BLaER1 (cell line): Measurements from ENCODE around the gene SGK2.
A peak's percentile ranks its signal among the peaks of the same experiment; 100 is the strongest.

Experiments
- H3K27ac ChIP-seq: shearing (Covaris generic); formaldehyde crosslinking; 2 replicates; pipeline ENCODE4 v1.8.1; 2022
- H3K27me3 ChIP-seq: shearing (Covaris generic); formaldehyde crosslinking; 2 replicates; pipeline ENCODE4 v1.8.1; 2022
- H3K36me3 ChIP-seq: shearing (Covaris generic); formaldehyde crosslinking; 2 replicates; pipeline ENCODE4 v1.8.1; 2022
- H3K4me1 ChIP-seq: shearing (Covaris generic); formaldehyde crosslinking; 2 replicates; pipeline ENCODE4 v1.8.1; 2022
- H3K4me2 ChIP-seq: shearing (Covaris generic); formaldehyde crosslinking; 2 replicates; pipeline ENCODE4 v1.8.1; 2022
- H3K4me3 ChIP-seq: shearing (Covaris generic); formaldehyde crosslinking; 2 replicates; pipeline ENCODE4 v1.8.1; 2022
- H3K9ac ChIP-seq: shearing (Covaris generic); formaldehyde crosslinking; 2 replicates; pipeline ENCODE4 v1.8.1; 2022
- H3K9me3 ChIP-seq: shearing (Covaris generic); formaldehyde crosslinking; 2 replicates; pipeline ENCODE4 v1.8.1; 2022
- H4K20me1 ChIP-seq: shearing (Covaris generic); formaldehyde crosslinking; 2 replicates; pipeline ENCODE4 v1.8.1; 2022
- Cebpa-rat ChIP-seq: shearing (Covaris generic); IDR thresholded peaks from 2 replicates; pipeline ENCODE4 v1.8.1; 2022

The SGK2 gene

GRCh38 chr20:43570496-43570895 lies 11.7 kb downstream of the SGK2 start:
- no peak overlapping the region for H3K27ac ChIP-seq
- H3K9me3 ChIP-seq, result no peaks in the 10 kb centered on the region
- no peak overlapping the region for H3K4me3 ChIP-seq
- no peaks in the 10 kb centered on the region for H3K4me1 ChIP-seq
- no peak overlapping the region for H3K4me2 ChIP-seq
- no peak overlapping the region for H3K9ac ChIP-seq
- H3K36me3 ChIP-seq, result no peaks in the 10 kb centered on the region
- H3K27me3 ChIP-seq, result no peaks in the 10 kb centered on the region
- no peak for TF ChIP-seq Cebpa-rat
- H4K20me1 ChIP-seq, result no peaks in the 10 kb centered on the region

GRCh38 chr20:43571310-43571709 lies 12.5 kb downstream of the SGK2 start:
- H3K36me3 ChIP-seq, result no peaks in the 10 kb centered on the region
- H3K27ac ChIP-seq, result no peak overlapping the region
- no peak overlapping the region for H3K9ac ChIP-seq
- H3K4me1 ChIP-seq, result no peaks in the 10 kb centered on the region
- TF ChIP-seq Cebpa-rat, result no peak
- no peaks in the 10 kb centered on the region for H3K27me3 ChIP-seq
- no peaks in the 10 kb centered on the region for H3K9me3 ChIP-seq
- H4K20me1 ChIP-seq, result no peaks in the 10 kb centered on the region
- no peak overlapping the region for H3K4me2 ChIP-seq
- no peak overlapping the region for H3K4me3 ChIP-seq

DNA sequence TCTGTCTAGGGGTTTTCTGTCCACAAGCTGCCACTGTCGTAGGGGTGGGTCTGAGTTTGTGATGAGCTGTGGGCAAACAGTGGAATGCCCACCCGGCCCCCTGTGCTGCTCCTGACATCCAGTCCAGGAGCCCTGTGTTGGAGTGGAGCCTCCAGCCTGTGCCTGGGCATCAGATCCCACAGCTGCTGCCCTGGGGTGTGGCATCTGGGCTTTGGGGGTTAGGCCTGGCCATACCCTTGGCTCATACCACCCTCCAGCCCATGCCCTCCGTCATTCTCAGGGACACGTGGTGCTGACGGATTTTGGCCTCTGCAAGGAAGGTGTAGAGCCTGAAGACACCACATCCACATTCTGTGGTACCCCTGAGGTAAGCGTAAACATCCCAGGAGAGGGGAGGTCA lies 12.9 kb downstream of the SGK2 start:
- no peak overlapping the region for H3K9ac ChIP-seq
- TF ChIP-seq Cebpa-rat, result no peak
- H3K4me1 ChIP-seq, result no peaks in the 10 kb centered on the region
- no peak overlapping the region for H3K27ac ChIP-seq
- H3K4me2 ChIP-seq, result no peak overlapping the region
- H4K20me1 ChIP-seq, result no peaks in the 10 kb centered on the region
- H3K9me3 ChIP-seq, result no peaks in the 10 kb centered on the region
- H3K36me3 ChIP-seq, result no peaks in the 10 kb centered on the region
- no peaks in the 10 kb centered on the region for H3K27me3 ChIP-seq
- no peak overlapping the region for H3K4me3 ChIP-seq

GRCh38 chr20:43572891-43573290 lies 14.1 kb downstream of the SGK2 start:
- Histone ChIP-seq H3K4me1 (no peaks in the 10 kb centered on the region), H3K36me3 (no peaks in the 10 kb centered on the region), H3K27ac (no peak overlapping the region), H3K9ac (no peak overlapping the region), H4K20me1 (no peaks in the 10 kb centered on the region), H3K9me3 (no peaks in the 10 kb centered on the region), H3K27me3 (no peaks in the 10 kb centered on the region), H3K4me2 (no peak overlapping the region), H3K4me3 (no peak overlapping the region)
- no peak for TF ChIP-seq Cebpa-rat

GRCh38 chr20:43576108-43576507 lies 17.3 kb downstream of the SGK2 start:
- no peaks in the 10 kb centered on the region for H3K4me1 ChIP-seq
- H3K27me3 ChIP-seq, result no peaks in the 10 kb centered on the region
- no peak overlapping the region for H3K27ac ChIP-seq
- H3K4me2 ChIP-seq, result no peak overlapping the region
- H3K36me3 ChIP-seq, result no peaks in the 10 kb centered on the region
- TF ChIP-seq Cebpa-rat, result no peak
- no peak overlapping the region for H3K9ac ChIP-seq
- no peaks in the 10 kb centered on the region for H3K9me3 ChIP-seq
- no peaks in the 10 kb centered on the region for H4K20me1 ChIP-seq
- no peak overlapping the region for H3K4me3 ChIP-seq

GRCh38 chr20:43579861-43580793 lies 21.3 kb downstream of the SGK2 start:
- TF ChIP-seq Cebpa-rat, result no peak
- Histone ChIP-seq H3K4me2 (no peak overlapping the region), H3K4me3 (no peak overlapping the region), H3K9ac (no peak overlapping the region), H3K27me3 (no peaks in the 10 kb centered on the region), H3K27ac (no peak overlapping the region), H3K9me3 (no peaks in the 10 kb centered on the region), H3K36me3 (no peaks in the 10 kb centered on the region), H4K20me1 (no peaks in the 10 kb centered on the region), H3K4me1 (no peaks in the 10 kb centered on the region)

DNA sequence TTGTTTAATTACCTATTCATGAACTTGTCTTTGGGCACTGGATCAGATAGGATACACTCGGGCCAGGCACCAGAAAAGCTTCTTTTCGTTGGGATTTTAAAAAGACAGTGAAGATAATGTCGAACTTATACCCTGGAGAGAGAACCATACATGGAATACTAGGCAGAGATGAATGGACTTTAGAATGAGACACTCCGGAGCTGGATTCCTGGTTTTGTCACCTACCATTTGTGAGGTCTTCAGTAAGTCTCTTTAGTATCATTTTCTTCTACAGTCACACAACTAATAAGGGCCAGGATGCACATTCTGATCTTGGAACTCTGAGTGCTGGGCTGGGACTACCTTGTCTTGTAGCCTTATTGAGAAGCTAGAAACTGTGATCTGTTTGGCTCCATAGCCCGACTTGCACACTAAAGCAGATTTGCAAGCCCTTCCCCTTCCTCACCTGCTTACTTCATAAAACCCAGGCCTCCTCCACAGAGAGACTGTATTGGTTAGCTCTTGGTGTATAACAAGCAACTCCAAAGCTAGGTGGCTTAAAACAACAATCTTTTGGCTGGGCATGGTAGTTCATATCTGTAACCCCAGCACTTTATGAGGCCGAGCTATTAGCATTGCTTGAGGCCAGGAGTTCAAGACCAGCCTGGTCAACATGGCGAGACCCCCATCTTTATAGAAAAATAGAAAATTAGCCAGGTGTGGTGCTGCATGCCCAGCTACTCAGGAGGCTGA lies 24.5 kb downstream of the SGK2 start:
- H3K27me3 ChIP-seq, result no peaks in the 10 kb centered on the region
- 0 out of 2 replicates have a peak overlapping the region, but pooled peaks have one; percentile 5 for H3K4me2 ChIP-seq
- no peak for TF ChIP-seq Cebpa-rat
- no peaks in the 10 kb centered on the region for H3K36me3 ChIP-seq
- H4K20me1 ChIP-seq, result no peaks in the 10 kb centered on the region
- H3K27ac ChIP-seq, result no peak overlapping the region
- H3K9ac ChIP-seq, result no peak overlapping the region
- H3K9me3 ChIP-seq, result no peaks in the 10 kb centered on the region
- no peaks in the 10 kb centered on the region for H3K4me1 ChIP-seq
- no peak overlapping the region for H3K4me3 ChIP-seq

DNA sequence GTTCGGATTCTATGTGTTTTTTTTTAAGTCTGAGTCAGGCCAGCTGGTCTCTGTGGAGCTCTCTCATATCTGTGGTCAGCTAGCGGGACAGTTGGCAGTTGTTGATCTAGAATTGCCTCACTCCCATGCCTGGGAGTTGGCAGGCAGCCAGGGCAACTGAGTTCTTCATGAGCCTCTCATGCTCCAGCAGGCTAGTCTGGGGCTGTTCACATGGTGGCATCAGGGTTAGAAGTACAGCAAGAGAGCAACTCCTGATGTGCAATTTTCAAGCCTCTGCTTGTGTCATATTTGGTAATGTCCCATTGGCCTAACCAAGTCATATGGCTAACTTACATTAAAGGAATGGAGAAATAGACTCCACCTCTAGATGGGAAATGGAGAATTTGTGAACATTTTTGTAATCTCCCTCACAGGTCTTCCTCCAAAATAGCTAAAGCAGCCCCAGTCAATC lies 25.2 kb downstream of the SGK2 start:
- Histone ChIP-seq H3K4me3 (no peak overlapping the region), H3K4me1 (no peaks in the 10 kb centered on the region), H3K4me2 (0 out of 2 replicates have a peak overlapping the region, but pooled peaks have one; percentile 5), H3K9me3 (no peaks in the 10 kb centered on the region), H3K27ac (no peak overlapping the region), H3K27me3 (no peaks in the 10 kb centered on the region), H3K9ac (no peak overlapping the region), H4K20me1 (no peaks in the 10 kb centered on the region), H3K36me3 (no peaks in the 10 kb centered on the region)
- no peak for TF ChIP-seq Cebpa-rat

GRCh38 chr20:43584448-43585136 lies 25.8 kb downstream of the SGK2 start:
- no peak overlapping the region for H3K27ac ChIP-seq
- no peak overlapping the region for H3K9ac ChIP-seq
- H3K4me2 ChIP-seq, result no peak overlapping the region

More at GRCh38 chr20:43584448-43585136, 25.8 kb downstream of the SGK2 start:
- H4K20me1 ChIP-seq, result no peaks in the 10 kb centered on the region
- H3K4me1 ChIP-seq, result peaks cover 1% of the 10 kb centered on the region; the same call in 1 of the 2 replicates
- no peaks in the 10 kb centered on the region for H3K36me3 ChIP-seq
- H3K4me3 ChIP-seq, result no peak overlapping the region
- H3K9me3 ChIP-seq, result no peaks in the 10 kb centered on the region
- H3K27me3 ChIP-seq, result no peaks in the 10 kb centered on the region
- TF ChIP-seq Cebpa-rat, result no peak
